Skeletal muscle satellite cell (primary cell): ENCODE data around the gene ZFYVE21.

Experiments used
- H3K27me3 ChIP-seq: 2 replicates; pipeline ENCODE4 v1.7.0; 2013; ENCODE audit warnings: low read length; ENCODE audit not compliant: control insufficient read depth, insufficient read depth
- H3K36me3 ChIP-seq: 2 replicates; pipeline ENCODE4 v1.7.0; 2013; ENCODE audit warnings: mild to moderate bottlenecking, control low read depth, low read length; ENCODE audit not compliant: insufficient read depth
- H3K4me1 ChIP-seq: 2 replicates; pipeline ENCODE4 v1.7.0; 2013; ENCODE audit warnings: low read length; ENCODE audit not compliant: control insufficient read depth, insufficient read depth
- H3K4me2 ChIP-seq: 2 replicates; pipeline ENCODE4 v1.7.0; 2013; ENCODE audit warnings: mild to moderate bottlenecking, low read length
- H3K4me3 ChIP-seq: 2 replicates; pipeline ENCODE4 v1.7.0; 2013; ENCODE audit warnings: low read length
- H3K9ac ChIP-seq: 2 replicates; pipeline ENCODE4 v1.7.0; 2013; ENCODE audit warnings: mild to moderate bottlenecking, low read depth, low read length, moderate library complexity
- H3K9me3 ChIP-seq: replicated peaks from 2 replicates; pipeline ENCODE4 v1.7.0; 2013; ENCODE audit warnings: mild to moderate bottlenecking, control low read depth, low read length

The ZFYVE21 gene

GRCh38 chr14:103737432-103738045, 21.9 kb downstream of the ZFYVE21 start:
- no peak overlapping the region for H3K4me3 ChIP-seq
- H3K9me3 ChIP-seq, result no peaks in the 10 kb centered on the region
- peaks cover 28% of the 10 kb centered on the region for H3K36me3 ChIP-seq
- no peak overlapping the region for H3K9ac ChIP-seq
- no peaks in the 10 kb centered on the region for H3K27me3 ChIP-seq
- no peak overlapping the region for H3K4me2 ChIP-seq
- H3K4me1 ChIP-seq, result peaks cover 4% of the 10 kb centered on the region

GRCh38 chr14:103738166-103738565, 22.6 kb downstream of the ZFYVE21 start:
- no peak overlapping the region for H3K9ac ChIP-seq
- H3K27me3 ChIP-seq, result no peaks in the 10 kb centered on the region
- no peak overlapping the region for H3K4me3 ChIP-seq
- H3K36me3 ChIP-seq, result peaks cover 22% of the 10 kb centered on the region
- H3K4me2 ChIP-seq, result no peak overlapping the region
- no peaks in the 10 kb centered on the region for H3K9me3 ChIP-seq
- H3K4me1 ChIP-seq, result peaks cover 4% of the 10 kb centered on the region

DNA sequence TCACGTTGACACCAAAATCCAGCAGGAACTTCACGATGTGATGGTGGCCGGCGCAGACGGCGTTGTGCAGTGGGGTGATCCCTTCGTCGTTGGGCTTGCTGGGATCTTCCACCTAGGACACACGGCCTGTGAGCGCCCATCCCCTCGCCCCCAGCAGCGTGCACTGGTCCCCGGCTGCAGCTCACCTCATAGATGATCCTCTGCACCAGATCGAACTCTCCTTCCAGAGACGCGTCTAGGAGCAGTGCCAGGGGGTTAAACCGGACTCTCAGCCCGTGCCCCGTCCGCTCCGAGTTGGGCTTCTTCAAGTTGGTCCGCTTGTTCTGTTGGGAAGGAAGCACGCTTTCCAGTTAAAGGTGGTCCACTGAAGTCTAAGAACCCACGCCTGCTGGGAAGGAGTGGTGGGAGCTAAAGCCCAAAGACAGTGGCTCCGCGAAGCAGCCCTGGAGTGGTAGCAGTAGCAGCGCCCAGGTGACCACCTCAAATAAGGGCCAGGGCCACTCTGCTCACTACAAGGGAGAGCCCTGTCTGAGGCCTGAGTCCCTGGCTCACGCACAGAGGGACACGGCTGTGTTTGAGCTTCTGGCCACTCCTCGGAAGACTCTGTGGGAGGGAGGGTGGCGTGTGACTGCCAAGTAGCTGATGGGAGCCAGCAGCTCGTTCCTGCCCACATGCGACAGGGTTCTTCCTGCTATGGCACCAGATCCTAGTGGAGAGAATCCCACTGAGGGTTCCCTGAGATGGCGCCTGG, 23.3 kb downstream of the ZFYVE21 start:
- peaks cover 15% of the 10 kb centered on the region for H3K36me3 ChIP-seq
- H3K9ac ChIP-seq, result no peak overlapping the region
- H3K27me3 ChIP-seq, result no peaks in the 10 kb centered on the region
- H3K9me3 ChIP-seq, result no peaks in the 10 kb centered on the region
- peaks cover 4% of the 10 kb centered on the region for H3K4me1 ChIP-seq
- no peak overlapping the region for H3K4me3 ChIP-seq
- H3K4me2 ChIP-seq, result no peak overlapping the region

DNA sequence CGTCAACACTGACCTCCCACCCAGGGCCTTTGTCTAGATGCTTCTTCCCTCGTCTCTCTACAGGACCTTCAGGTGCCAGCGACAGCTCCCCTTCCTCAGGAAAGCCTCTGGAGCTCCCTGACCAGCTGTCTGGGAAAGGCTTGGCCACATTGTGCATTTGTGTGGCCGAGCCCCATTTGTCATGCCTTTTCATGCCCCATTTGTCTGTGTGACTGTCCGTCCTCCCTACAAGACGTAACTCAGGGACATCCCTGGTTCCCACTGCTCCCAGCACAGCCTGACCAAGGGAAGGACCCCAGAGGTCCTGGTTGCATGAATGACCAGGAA, 23.8 kb downstream of the ZFYVE21 start:
- Histone ChIP-seq H3K4me1 (peaks cover 4% of the 10 kb centered on the region), H3K9me3 (no peaks in the 10 kb centered on the region), H3K4me2 (no peak overlapping the region), H3K4me3 (no peak overlapping the region), H3K36me3 (peaks cover 9% of the 10 kb centered on the region), H3K9ac (no peak overlapping the region), H3K27me3 (no peaks in the 10 kb centered on the region)

- H3K9ac ChIP-seq, result no peak overlapping the region
These were observed 24.3 kb downstream of the ZFYVE21 start for GRCh38 chr14:103739793-103740501.

GRCh38 chr14:103740991-103741689, 25.5 kb downstream of the ZFYVE21 start:
- Histone ChIP-seq H3K9me3 (no peaks in the 10 kb centered on the region), H3K36me3 (no peaks in the 10 kb centered on the region), H3K27me3 (no peaks in the 10 kb centered on the region), H3K4me1 (peaks cover 4% of the 10 kb centered on the region), H3K4me2 (no peak overlapping the region), H3K4me3 (no peak overlapping the region), H3K9ac (no peak overlapping the region)

More at GRCh38 chr14:103739793-103740501, 24.3 kb downstream of the ZFYVE21 start:
- Histone ChIP-seq H3K4me3 (no peak overlapping the region), H3K4me2 (no peak overlapping the region), H3K27me3 (no peaks in the 10 kb centered on the region), H3K4me1 (peaks cover 4% of the 10 kb centered on the region), H3K9me3 (no peaks in the 10 kb centered on the region), H3K36me3 (peaks cover 6% of the 10 kb centered on the region)

DNA sequence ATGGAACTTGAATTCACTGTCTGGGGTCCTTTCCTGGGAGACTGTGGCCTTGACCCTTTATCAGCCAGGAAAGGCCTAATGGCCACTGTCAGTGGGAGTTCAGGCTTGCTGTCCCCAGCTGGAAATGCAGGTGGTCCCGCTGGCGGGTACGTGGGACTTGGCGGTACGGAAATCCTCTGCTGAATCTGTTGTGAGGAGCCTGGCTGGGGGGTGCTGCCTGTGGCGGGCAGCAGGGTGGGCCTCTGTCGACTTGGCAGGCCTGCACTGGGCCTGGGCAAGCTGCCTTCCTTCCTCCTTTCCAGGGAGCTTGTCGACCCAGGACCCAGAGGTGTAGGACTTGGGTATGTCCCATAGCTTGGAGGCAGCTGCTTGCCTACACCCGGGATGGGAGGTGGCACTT, 26.3 kb downstream of the ZFYVE21 start:
- Histone ChIP-seq H3K4me3 (no peak overlapping the region), H3K4me2 (no peak overlapping the region), H3K27me3 (no peaks in the 10 kb centered on the region), H3K9me3 (no peaks in the 10 kb centered on the region), H3K9ac (no peak overlapping the region), H3K4me1 (peaks cover 4% of the 10 kb centered on the region), H3K36me3 (no peaks in the 10 kb centered on the region)

- Histone ChIP-seq H3K4me1 (peaks cover 4% of the 10 kb centered on the region), H3K4me2 (no peak overlapping the region), H3K4me3 (no peak overlapping the region), H3K27me3 (no peaks in the 10 kb centered on the region), H3K9me3 (no peaks in the 10 kb centered on the region), H3K36me3 (no peaks in the 10 kb centered on the region), H3K9ac (no peak overlapping the region)
These were observed 27.1 kb downstream of the ZFYVE21 start for GRCh38 chr14:103742499-103743255.

DNA sequence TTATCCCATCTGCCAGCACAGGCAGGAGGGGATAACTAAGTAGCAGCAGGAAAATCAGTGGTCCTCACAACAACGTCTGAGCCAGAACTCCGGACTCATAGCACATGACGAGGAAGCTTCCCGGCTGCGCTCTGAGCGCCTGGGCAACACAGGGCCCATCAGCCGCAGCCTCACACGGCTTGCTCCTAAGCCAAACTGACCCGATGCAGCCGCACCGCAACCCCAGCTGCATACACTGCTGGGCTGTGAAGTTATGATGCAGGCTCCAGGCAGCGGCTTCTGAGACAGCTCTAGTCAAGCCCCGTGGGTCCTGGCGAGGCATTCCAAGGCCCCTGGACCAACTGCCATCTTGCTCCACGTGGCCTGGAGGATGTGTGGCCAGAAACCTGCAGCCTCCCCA, 28.1 kb downstream of the ZFYVE21 start:
- no peak overlapping the region for H3K9ac ChIP-seq
- no peak overlapping the region for H3K4me2 ChIP-seq
- peaks cover 4% of the 10 kb centered on the region for H3K4me1 ChIP-seq
- H3K9me3 ChIP-seq, result no peaks in the 10 kb centered on the region
- H3K4me3 ChIP-seq, result no peak overlapping the region
- H3K36me3 ChIP-seq, result no peaks in the 10 kb centered on the region
- H3K27me3 ChIP-seq, result no peaks in the 10 kb centered on the region

DNA sequence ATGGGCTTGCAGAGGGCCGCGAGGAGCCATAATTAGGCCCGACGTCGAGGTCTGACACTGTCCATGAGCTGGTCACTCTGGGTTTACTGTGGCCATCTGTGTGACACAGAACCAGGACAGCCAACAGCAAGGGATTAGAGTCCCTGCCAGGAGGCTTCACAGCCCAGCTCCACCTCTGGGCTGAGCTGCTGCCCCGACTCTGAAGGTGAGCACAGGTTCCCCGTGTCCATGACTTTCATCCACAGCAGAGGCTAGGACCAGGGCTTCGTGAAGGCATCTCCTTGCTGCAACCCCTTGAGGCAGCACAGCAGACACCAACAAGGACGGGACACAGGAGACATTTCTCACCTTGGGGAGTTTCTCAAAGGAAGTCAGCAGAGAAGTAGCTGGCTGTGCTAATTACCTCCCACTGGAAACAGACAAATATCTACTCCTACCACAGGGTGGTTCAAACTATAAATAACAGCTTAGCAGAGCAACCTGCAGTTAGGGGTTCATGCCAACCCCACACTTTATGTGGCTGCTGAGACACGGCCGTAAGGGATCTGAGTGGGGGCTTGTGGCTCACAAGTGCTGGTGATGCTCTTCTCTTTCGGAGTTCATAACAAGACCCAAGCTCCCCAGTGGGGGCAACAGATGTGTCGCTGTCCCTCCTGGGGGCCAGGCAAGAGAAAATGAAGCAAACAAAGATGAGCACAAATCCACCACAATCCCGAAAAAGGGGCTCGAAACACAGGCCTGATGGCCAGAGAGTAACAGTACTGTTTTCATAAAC, 29.2 kb downstream of the ZFYVE21 start:
- H3K9ac ChIP-seq, result no peak overlapping the region
- no peaks in the 10 kb centered on the region for H3K27me3 ChIP-seq
- H3K36me3 ChIP-seq, result no peaks in the 10 kb centered on the region
- no peaks in the 10 kb centered on the region for H3K9me3 ChIP-seq
- H3K4me3 ChIP-seq, result no peak overlapping the region
- no peak overlapping the region for H3K4me2 ChIP-seq
- H3K4me1 ChIP-seq, result peaks cover 9% of the 10 kb centered on the region
